ENCODE data around the gene UTP15.

UTP15 gene

GRCh38 chr5:73599380-73599779 lies 33.8 kb downstream of the UTP15 start:
- no peak overlapping the region for H3K27ac Mint-ChIP-seq
- peaks cover 4% of the 10 kb centered on the region for H3K27me3 Mint-ChIP-seq

GRCh38 chr5:73603998-73604397 lies 38.5 kb downstream of the UTP15 start:
- Mint-ChIP-seq H3K27me3 (no peaks in the 10 kb centered on the region), H3K27ac (no peak overlapping the region), H3K36me3 (peaks cover 4% of the 10 kb centered on the region), H3K4me1 (ENCODE audit: low read depth) (no peaks in the 10 kb centered on the region), H3K9me3 (ENCODE audit: low read depth) (peaks cover 11% of the 10 kb centered on the region), H3K4me3 (no peak overlapping the region)

More at GRCh38 chr5:73599380-73599779, 33.8 kb downstream of the UTP15 start:
- Mint-ChIP-seq H3K4me1 (ENCODE audit: low read depth) (no peaks in the 10 kb centered on the region), H3K36me3 (peaks cover 6% of the 10 kb centered on the region), H3K4me3 (no peak overlapping the region), H3K9me3 (ENCODE audit: low read depth) (peaks cover 11% of the 10 kb centered on the region)

GRCh38 chr5:73605223-73606087 lies 39.9 kb downstream of the UTP15 start:
- Mint-ChIP-seq H3K4me3 (no peak overlapping the region), H3K36me3 (peaks cover 4% of the 10 kb centered on the region), H3K9me3 (ENCODE audit: low read depth) (peaks cover 11% of the 10 kb centered on the region), H3K27ac (no peak overlapping the region), H3K27me3 (peaks cover 2% of the 10 kb centered on the region), H3K4me1 (ENCODE audit: low read depth) (no peaks in the 10 kb centered on the region)

- H3K27me3 Mint-ChIP-seq, result peaks cover 6% of the 10 kb centered on the region
- no peak overlapping the region for H3K4me3 Mint-ChIP-seq
- no peaks in the 10 kb centered on the region for H3K4me1 Mint-ChIP-seq (ENCODE audit: low read depth)
- peaks cover 11% of the 10 kb centered on the region for H3K9me3 Mint-ChIP-seq (ENCODE audit: low read depth)
- H3K27ac Mint-ChIP-seq, result no peak overlapping the region
- H3K36me3 Mint-ChIP-seq, result peaks cover 4% of the 10 kb centered on the region
These were observed 40.7 kb downstream of the UTP15 start for GRCh38 chr5:73606206-73606753.

GRCh38 chr5:73607228-73607627 lies 41.7 kb downstream of the UTP15 start:
- peaks cover 2% of the 10 kb centered on the region for H3K36me3 Mint-ChIP-seq
- peaks cover 3% of the 10 kb centered on the region for H3K9me3 Mint-ChIP-seq (ENCODE audit: low read depth)
- no peaks in the 10 kb centered on the region for H3K4me1 Mint-ChIP-seq (ENCODE audit: low read depth)
- no peak overlapping the region for H3K27ac Mint-ChIP-seq
- no peak overlapping the region for H3K4me3 Mint-ChIP-seq
- peaks cover 6% of the 10 kb centered on the region for H3K27me3 Mint-ChIP-seq

- Mint-ChIP-seq H3K27me3 (peaks cover 20% of the 10 kb centered on the region), H3K36me3 (no peaks in the 10 kb centered on the region), H3K9me3 (ENCODE audit: low read depth) (no peaks in the 10 kb centered on the region), H3K4me3 (no peak overlapping the region), H3K4me1 (ENCODE audit: low read depth) (no peaks in the 10 kb centered on the region), H3K27ac (no peak overlapping the region)
These were observed 47.3 kb downstream of the UTP15 start for GRCh38 chr5:73612799-73613198.

- Mint-ChIP-seq H3K36me3 (no peaks in the 10 kb centered on the region), H3K27ac (no peak overlapping the region), H3K27me3 (peaks cover 24% of the 10 kb centered on the region)
These were observed 49.5 kb downstream of the UTP15 start for GRCh38 chr5:73615085-73615484.

GRCh38 chr5:73615947-73616346 lies 50.4 kb downstream of the UTP15 start:
- Mint-ChIP-seq H3K4me3 (no peak overlapping the region), H3K36me3 (no peaks in the 10 kb centered on the region), H3K27me3 (peaks cover 18% of the 10 kb centered on the region), H3K27ac (no peak overlapping the region), H3K9me3 (ENCODE audit: low read depth) (no peaks in the 10 kb centered on the region), H3K4me1 (ENCODE audit: low read depth) (no peaks in the 10 kb centered on the region)

More at GRCh38 chr5:73615085-73615484, 49.5 kb downstream of the UTP15 start:
- Mint-ChIP-seq H3K9me3 (ENCODE audit: low read depth) (no peaks in the 10 kb centered on the region), H3K4me3 (no peak overlapping the region), H3K4me1 (ENCODE audit: low read depth) (no peaks in the 10 kb centered on the region)

- Mint-ChIP-seq H3K4me1 (ENCODE audit: low read depth) (no peaks in the 10 kb centered on the region), H3K36me3 (no peaks in the 10 kb centered on the region), H3K27ac (no peak overlapping the region), H3K9me3 (ENCODE audit: low read depth) (no peaks in the 10 kb centered on the region), H3K27me3 (peaks cover 23% of the 10 kb centered on the region), H3K4me3 (no peak overlapping the region)
These were observed 52.2 kb downstream of the UTP15 start for GRCh38 chr5:73617510-73618279.

GRCh38 chr5:73619606-73620333 lies 54.2 kb downstream of the UTP15 start:
- no peak overlapping the region for H3K27ac Mint-ChIP-seq

GRCh38 chr5:73620334-73620687 lies 54.8 kb downstream of the UTP15 start:
- no peak overlapping the region for H3K4me3 Mint-ChIP-seq

More at GRCh38 chr5:73619606-73620333, 54.2 kb downstream of the UTP15 start:
- no peaks in the 10 kb centered on the region for H3K36me3 Mint-ChIP-seq
- no peaks in the 10 kb centered on the region for H3K4me1 Mint-ChIP-seq (ENCODE audit: low read depth)
- H3K9me3 Mint-ChIP-seq (ENCODE audit: low read depth), result no peaks in the 10 kb centered on the region
- peaks cover 24% of the 10 kb centered on the region for H3K27me3 Mint-ChIP-seq
- H3K4me3 Mint-ChIP-seq, result no peak overlapping the region

GRCh38 chr5:73623060-73623459 lies 57.5 kb downstream of the UTP15 start:
- Mint-ChIP-seq H3K36me3 (no peaks in the 10 kb centered on the region), H3K4me1 (ENCODE audit: low read depth) (peaks cover 3% of the 10 kb centered on the region), H3K27me3 (peaks cover 29% of the 10 kb centered on the region), H3K9me3 (ENCODE audit: low read depth) (no peaks in the 10 kb centered on the region), H3K27ac (no peak overlapping the region), H3K4me3 (no peak overlapping the region)

More at GRCh38 chr5:73620334-73620687, 54.8 kb downstream of the UTP15 start:
- H3K4me1 Mint-ChIP-seq (ENCODE audit: low read depth), result peaks cover 2% of the 10 kb centered on the region
- no peak overlapping the region for H3K27ac Mint-ChIP-seq
- no peaks in the 10 kb centered on the region for H3K9me3 Mint-ChIP-seq (ENCODE audit: low read depth)
- peaks cover 22% of the 10 kb centered on the region for H3K27me3 Mint-ChIP-seq
- no peaks in the 10 kb centered on the region for H3K36me3 Mint-ChIP-seq

GRCh38 chr5:73623901-73624404 lies 58.4 kb downstream of the UTP15 start:
- no peaks in the 10 kb centered on the region for H3K36me3 Mint-ChIP-seq
- no peak overlapping the region for H3K4me3 Mint-ChIP-seq
- no peak overlapping the region for H3K27ac Mint-ChIP-seq
- H3K9me3 Mint-ChIP-seq (ENCODE audit: low read depth), result no peaks in the 10 kb centered on the region
- peaks cover 3% of the 10 kb centered on the region for H3K4me1 Mint-ChIP-seq (ENCODE audit: low read depth)
- H3K27me3 Mint-ChIP-seq, result peaks cover 30% of the 10 kb centered on the region

GRCh38 chr5:73624888-73625287 lies 59.3 kb downstream of the UTP15 start:
- Mint-ChIP-seq H3K9me3 (ENCODE audit: low read depth) (no peaks in the 10 kb centered on the region), H3K36me3 (no peaks in the 10 kb centered on the region), H3K4me3 (peak overlapping the region; percentile 78), H3K27me3 (peaks cover 28% of the 10 kb centered on the region), H3K27ac (no peak overlapping the region), H3K4me1 (ENCODE audit: low read depth) (peaks cover 3% of the 10 kb centered on the region)

Data from activated naive CD8-positive, alpha-beta T cell (primary cell).